ENCODE measurements around the gene PALM3.

DNA sequence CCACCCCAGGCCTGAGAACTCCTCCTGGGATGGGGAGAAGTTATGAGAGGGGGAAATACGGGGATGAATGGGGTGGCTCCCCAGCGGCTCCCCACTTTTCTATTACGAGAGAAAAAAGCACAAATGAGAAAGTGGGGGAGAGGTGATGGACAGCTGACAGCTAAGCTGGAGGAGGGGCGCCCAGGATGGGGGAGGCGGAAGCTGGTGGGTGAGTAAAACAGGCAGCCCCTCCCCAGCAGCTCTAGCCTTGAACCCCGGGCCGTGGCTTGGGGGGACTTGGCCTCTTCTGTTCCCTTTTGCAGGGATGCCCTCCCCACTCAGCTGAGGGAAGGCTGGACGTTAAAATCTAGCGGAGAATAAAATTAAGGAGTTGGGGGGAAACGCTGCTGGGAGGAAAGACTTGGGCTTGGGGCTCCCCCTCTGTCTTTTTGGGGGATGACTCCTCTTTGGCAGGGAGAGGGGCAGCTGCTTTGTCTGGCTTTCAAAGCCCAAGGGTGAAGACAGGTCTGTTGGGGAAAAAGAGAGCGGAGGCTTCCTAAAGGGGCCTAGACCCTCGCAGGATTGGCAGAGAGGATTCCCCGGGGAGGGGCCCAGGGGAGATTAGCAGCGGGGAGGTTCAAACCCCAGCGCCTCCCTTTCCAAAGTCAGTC, 30.1 kb upstream of the PALM3 start:
- TF ChIP-seq, protein P1, sequence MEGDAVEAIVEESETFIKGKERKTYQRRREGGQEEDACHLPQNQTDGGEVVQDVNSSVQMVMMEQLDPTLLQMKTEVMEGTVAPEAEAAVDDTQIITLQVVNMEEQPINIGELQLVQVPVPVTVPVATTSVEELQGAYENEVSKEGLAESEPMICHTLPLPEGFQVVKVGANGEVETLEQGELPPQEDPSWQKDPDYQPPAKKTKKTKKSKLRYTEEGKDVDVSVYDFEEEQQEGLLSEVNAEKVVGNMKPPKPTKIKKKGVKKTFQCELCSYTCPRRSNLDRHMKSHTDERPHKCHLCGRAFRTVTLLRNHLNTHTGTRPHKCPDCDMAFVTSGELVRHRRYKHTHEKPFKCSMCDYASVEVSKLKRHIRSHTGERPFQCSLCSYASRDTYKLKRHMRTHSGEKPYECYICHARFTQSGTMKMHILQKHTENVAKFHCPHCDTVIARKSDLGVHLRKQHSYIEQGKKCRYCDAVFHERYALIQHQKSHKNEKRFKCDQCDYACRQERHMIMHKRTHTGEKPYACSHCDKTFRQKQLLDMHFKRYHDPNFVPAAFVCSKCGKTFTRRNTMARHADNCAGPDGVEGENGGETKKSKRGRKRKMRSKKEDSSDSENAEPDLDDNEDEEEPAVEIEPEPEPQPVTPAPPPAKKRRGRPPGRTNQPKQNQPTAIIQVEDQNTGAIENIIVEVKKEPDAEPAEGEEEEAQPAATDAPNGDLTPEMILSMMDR (IDR thresholded peaks at IDR 0.05; ENCODE audit: low read length): no peak
- no peak for TF ChIP-seq EZH2 (IDR thresholded peaks at IDR 0.05; ENCODE audit: borderline replicate concordance, low read length)

Measured in OCI-LY1 (cell line).